Measurements from ENCODE around the gene MCC. TPM values are rescaled to one million over a fixed set of nuclear protein-coding genes. Genes with fewer than 3 reads are reported as not detected.

The MCC gene
- polyA plus RNA-seq, 1 donor (not counting 4 experiments of a cell fraction or from before 2014, with no cell fraction given), result 24.6 TPM

DNA sequence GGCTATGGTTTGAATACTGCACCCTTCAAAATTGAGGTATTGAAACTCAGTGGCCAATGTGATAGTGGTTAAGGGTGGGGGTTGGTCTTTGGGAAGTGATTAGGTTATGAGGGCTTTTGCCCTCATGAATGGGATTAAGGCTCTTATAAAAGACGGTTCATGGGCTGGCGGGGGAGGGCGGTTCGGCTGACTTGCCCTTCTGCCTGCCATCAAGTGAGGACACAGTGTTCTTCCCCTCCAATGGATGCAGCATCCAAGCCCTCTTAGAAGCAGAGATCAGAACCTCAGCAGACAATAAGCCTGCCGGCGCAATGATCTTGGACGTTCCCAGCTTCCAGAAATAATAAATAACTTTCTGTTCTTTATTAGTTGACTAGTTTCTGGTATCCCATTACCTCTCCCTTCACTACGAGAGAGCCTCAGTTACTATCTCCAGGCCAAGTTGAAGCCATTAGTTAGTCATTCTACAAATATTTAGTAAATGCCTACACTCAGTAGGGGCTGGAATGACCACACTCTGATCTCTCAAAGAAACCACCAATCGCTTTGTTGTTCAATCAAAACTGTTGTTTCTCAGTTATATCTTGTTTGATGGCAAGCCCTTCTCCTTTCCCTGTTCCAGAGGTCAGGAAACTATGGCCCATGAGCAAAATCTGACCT is 272.7 kb downstream of the MCC start:
- FAIRE-seq (no peak), DNase-seq (ENCODE audit: low read depth, low spot score) (no peak)
- H4K20me1 ChIP-seq (ENCODE audit: control insufficient read depth, extremely low read depth, insufficient read depth, low read length), result no peaks in the 10 kb centered on the region
- H3K9me3 ChIP-seq (ENCODE audit: control insufficient read depth, low read depth, low read length), result no peaks in the 10 kb centered on the region
- no peak overlapping the region for H2AFZ ChIP-seq (ENCODE audit: control insufficient read depth, low read length)
- no peaks in the 10 kb centered on the region for H3K27me3 ChIP-seq (ENCODE audit: control insufficient read depth, extremely low read depth, insufficient read depth, low read length)
- H3K27ac ChIP-seq (ENCODE audit: control insufficient read depth, insufficient read depth, low read length), result no peak overlapping the region
- H3K4me2 ChIP-seq (ENCODE audit: control insufficient read depth, extremely low read depth, insufficient read depth, low read depth, low read length), result no peak overlapping the region
- H3K4me1 ChIP-seq (ENCODE audit: control insufficient read depth, extremely low read depth, insufficient read depth, low read length), result peaks cover 19% of the 10 kb centered on the region
- H3K9me1 ChIP-seq (ENCODE audit: control insufficient read depth, extremely low read depth, insufficient read depth, low read length), result peaks cover 4% of the 10 kb centered on the region
- H3K79me2 ChIP-seq (ENCODE audit: control insufficient read depth, insufficient read depth, low read length), result peaks cover 69% of the 10 kb centered on the region
- H3K4me3 ChIP-seq (ENCODE audit: control insufficient read depth in 2 of 3, extremely low read depth in 1 of 3, insufficient read depth in 2 of 3, low read depth in 1 of 3, low read length in 3 of 3), result no peak overlapping the region
- no peaks in the 10 kb centered on the region for H3K36me3 ChIP-seq (ENCODE audit: control insufficient read depth in 2 of 2, extremely low read depth in 1 of 2, insufficient read depth in 2 of 2, low read length in 2 of 2)
- dilution Hi-C loops (cut with MboI; ENCODE audit: extremely low pct_ligation_motif_present, low sequenced_read_pairs), result no loop called here
- no peak overlapping the region for H3K9ac ChIP-seq (ENCODE audit: control insufficient read depth, extremely low read depth, insufficient read depth, low read length)
- TF ChIP-seq, protein P1, sequence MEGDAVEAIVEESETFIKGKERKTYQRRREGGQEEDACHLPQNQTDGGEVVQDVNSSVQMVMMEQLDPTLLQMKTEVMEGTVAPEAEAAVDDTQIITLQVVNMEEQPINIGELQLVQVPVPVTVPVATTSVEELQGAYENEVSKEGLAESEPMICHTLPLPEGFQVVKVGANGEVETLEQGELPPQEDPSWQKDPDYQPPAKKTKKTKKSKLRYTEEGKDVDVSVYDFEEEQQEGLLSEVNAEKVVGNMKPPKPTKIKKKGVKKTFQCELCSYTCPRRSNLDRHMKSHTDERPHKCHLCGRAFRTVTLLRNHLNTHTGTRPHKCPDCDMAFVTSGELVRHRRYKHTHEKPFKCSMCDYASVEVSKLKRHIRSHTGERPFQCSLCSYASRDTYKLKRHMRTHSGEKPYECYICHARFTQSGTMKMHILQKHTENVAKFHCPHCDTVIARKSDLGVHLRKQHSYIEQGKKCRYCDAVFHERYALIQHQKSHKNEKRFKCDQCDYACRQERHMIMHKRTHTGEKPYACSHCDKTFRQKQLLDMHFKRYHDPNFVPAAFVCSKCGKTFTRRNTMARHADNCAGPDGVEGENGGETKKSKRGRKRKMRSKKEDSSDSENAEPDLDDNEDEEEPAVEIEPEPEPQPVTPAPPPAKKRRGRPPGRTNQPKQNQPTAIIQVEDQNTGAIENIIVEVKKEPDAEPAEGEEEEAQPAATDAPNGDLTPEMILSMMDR (optimal IDR thresholded peaks at IDR 0.05 in 1 of 3, IDR thresholded peaks at IDR 0.05 in 1 of 3, conservative IDR thresholded peaks at IDR 0.05 in 1 of 3; ENCODE audit: extremely low read depth in 1 of 3, insufficient read depth in 2 of 3, low read length in 3 of 3), result no peak
- no peak for TF ChIP-seq EZH2 (IDR thresholded peaks at IDR 0.05; ENCODE audit: low read length)

DNA sequence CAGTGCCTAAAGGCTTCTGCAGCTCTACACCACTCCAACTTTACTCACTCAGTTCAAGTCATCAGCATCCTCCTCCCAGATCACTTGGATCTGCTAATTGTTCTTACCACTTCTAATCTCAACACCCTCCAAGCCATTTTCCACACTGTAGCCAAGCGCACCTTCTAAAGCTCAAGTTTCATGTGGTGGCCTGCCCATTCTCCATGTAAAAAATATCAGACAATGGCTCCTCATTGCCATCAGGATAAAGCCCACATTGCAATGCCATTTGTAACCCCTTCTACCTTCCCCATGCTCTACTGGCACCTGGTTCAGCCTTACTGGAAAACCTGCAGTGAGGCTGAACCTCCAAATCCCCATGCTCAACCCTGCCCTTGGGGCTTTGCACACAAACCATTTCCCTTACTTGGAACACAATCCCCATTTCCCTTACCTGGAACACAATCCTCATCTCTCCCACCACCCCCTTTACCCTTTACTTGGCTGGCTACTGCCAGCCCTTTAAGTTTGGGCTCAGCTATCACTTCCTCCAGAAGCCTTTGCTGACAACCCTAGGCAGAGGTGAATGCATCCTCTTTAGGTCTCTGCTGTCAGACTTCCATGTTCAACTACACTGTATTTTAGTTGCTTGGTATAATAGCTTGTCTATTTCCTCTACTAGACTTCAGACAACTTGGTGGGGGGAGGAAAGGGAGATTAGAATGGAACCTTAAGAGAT is 273.5 kb downstream of the MCC start:
- Histone ChIP-seq H3K27me3 (ENCODE audit: control insufficient read depth, extremely low read depth, insufficient read depth, low read length) (no peaks in the 10 kb centered on the region), H2AFZ (ENCODE audit: control insufficient read depth, low read length) (no peak overlapping the region), H4K20me1 (ENCODE audit: control insufficient read depth, extremely low read depth, insufficient read depth, low read length) (no peaks in the 10 kb centered on the region), H3K4me3 (ENCODE audit: control insufficient read depth in 2 of 3, extremely low read depth in 1 of 3, insufficient read depth in 2 of 3, low read depth in 1 of 3, low read length in 3 of 3) (no peak overlapping the region), H3K27ac (ENCODE audit: control insufficient read depth, insufficient read depth, low read length) (no peak overlapping the region), H3K9me3 (ENCODE audit: control insufficient read depth, low read depth, low read length) (no peaks in the 10 kb centered on the region), H3K9me1 (ENCODE audit: control insufficient read depth, extremely low read depth, insufficient read depth, low read length) (peaks cover 4% of the 10 kb centered on the region), H3K36me3 (ENCODE audit: control insufficient read depth in 2 of 2, extremely low read depth in 1 of 2, insufficient read depth in 2 of 2, low read length in 2 of 2) (no peaks in the 10 kb centered on the region), H3K79me2 (ENCODE audit: control insufficient read depth, insufficient read depth, low read length) (peaks cover 75% of the 10 kb centered on the region), H3K4me2 (ENCODE audit: control insufficient read depth, extremely low read depth, insufficient read depth, low read depth, low read length) (no peak overlapping the region), H3K9ac (ENCODE audit: control insufficient read depth, extremely low read depth, insufficient read depth, low read length) (no peak overlapping the region), H3K4me1 (ENCODE audit: control insufficient read depth, extremely low read depth, insufficient read depth, low read length) (peaks cover 19% of the 10 kb centered on the region)
- FAIRE-seq (no peak), DNase-seq (ENCODE audit: low read depth, low spot score) (no peak)
- dilution Hi-C loops (cut with MboI; ENCODE audit: extremely low pct_ligation_motif_present, low sequenced_read_pairs), result no loop called here
- TF ChIP-seq, protein P1 (optimal IDR thresholded peaks at IDR 0.05 in 1 of 3, IDR thresholded peaks at IDR 0.05 in 1 of 3, conservative IDR thresholded peaks at IDR 0.05 in 1 of 3; ENCODE audit: extremely low read depth in 1 of 3, insufficient read depth in 2 of 3, low read length in 3 of 3), result no peak
- TF ChIP-seq EZH2 (IDR thresholded peaks at IDR 0.05; ENCODE audit: low read length), result no peak
